ENCODE data around the gene LST1.

- TF ChIP-seq FOSL1 (IDR thresholded peaks at IDR 0.05; ENCODE audit: low read depth) = no peak
- no peak for TF ChIP-seq EZH2 (IDR thresholded peaks at IDR 0.05)
- TF ChIP-seq RAD21 (IDR thresholded peaks at IDR 0.05; ENCODE audit: low read depth) = no peak
- TF ChIP-seq, protein P1, sequence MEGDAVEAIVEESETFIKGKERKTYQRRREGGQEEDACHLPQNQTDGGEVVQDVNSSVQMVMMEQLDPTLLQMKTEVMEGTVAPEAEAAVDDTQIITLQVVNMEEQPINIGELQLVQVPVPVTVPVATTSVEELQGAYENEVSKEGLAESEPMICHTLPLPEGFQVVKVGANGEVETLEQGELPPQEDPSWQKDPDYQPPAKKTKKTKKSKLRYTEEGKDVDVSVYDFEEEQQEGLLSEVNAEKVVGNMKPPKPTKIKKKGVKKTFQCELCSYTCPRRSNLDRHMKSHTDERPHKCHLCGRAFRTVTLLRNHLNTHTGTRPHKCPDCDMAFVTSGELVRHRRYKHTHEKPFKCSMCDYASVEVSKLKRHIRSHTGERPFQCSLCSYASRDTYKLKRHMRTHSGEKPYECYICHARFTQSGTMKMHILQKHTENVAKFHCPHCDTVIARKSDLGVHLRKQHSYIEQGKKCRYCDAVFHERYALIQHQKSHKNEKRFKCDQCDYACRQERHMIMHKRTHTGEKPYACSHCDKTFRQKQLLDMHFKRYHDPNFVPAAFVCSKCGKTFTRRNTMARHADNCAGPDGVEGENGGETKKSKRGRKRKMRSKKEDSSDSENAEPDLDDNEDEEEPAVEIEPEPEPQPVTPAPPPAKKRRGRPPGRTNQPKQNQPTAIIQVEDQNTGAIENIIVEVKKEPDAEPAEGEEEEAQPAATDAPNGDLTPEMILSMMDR (IDR thresholded peaks at IDR 0.05 in 2 of 3, conservative IDR thresholded peaks at IDR 0.05 in 1 of 3; ENCODE audit: borderline replicate concordance in 1 of 3, insufficient read depth in 1 of 3, low read depth in 2 of 3, low read length in 2 of 3) = no peak
- no peak for TF ChIP-seq POLR2A (IDR thresholded peaks at IDR 0.05; ENCODE audit: borderline replicate concordance, extremely low read depth, insufficient read depth, insufficient read length)
- TF ChIP-seq ZNF274 (IDR thresholded peaks at IDR 0.05; ENCODE audit: low read depth, low read length) = no peak
- TF ChIP-seq TCF7L2 (IDR thresholded peaks at IDR 0.05; ENCODE audit: borderline replicate concordance, extremely low read depth, insufficient read depth, insufficient read length) = no peak
Measured at GRCh38 chr6:31586599-31587281, 663 bp downstream of the LST1 start.

Data from HCT116 (cell line).